ENCODE measurements around the gene RASAL1. TPM values are rescaled to one million over a fixed set of nuclear protein-coding genes. Genes with fewer than 3 reads are reported as not detected.

Gene RASAL1
- total RNA-seq, 1 experiment from 2014 or later = 8.1 TPM

DNA sequence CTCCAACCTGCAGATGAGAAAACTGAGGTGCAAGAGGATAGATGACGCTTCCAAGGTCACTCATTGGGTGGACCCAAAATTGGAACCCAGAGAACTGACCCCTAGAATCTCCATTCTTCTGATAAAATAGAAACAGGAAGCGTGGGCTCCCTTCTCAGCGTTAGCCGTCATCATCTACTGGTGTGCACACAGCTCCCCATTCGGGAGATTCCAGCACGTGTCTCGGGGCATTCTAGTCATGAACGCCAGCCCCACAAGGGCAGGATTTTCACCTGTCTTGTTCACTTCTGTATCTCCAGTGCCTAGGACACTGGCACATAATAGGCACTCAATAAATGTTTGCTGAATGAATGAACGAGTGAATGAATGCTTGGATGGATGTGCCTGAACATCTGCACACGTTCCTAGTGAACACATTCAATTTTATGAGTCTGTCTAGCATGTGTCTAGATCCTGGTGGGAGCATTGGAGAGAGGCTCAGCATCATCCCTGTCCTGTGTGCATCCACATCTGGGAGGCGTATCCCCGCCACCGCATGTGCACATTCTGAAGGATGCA is 30.5 kb downstream of the RASAL1 start:
- Mint-ChIP-seq H3K9me3 (no peaks in the 10 kb centered on the region), H3K36me3 (no peaks in the 10 kb centered on the region), H3K4me1 (peaks cover 2% of the 10 kb centered on the region), H3K27ac (no peak overlapping the region), H3K4me3 (peak overlapping the region; percentile 38), H3K27me3 (ENCODE audit: low read depth) (no peaks in the 10 kb centered on the region; the same call in 1 of the 2 replicates)
- ChIA-PET CTCF (interaction anchor here (1.0 to 2.2 kb wide), 12 partner anchors 10 to 112 kb away, joined by 3 to 27 read pairs (median 6); partner anchors contain the start of genes CFAP73 and RASAL1), POLR2A (no interaction called here)
- DNase-seq (ENCODE audit: low spot score) = no peak
- TF ChIP-seq HMGA2 (CRISPR knock-in tag; IDR thresholded peaks at IDR 0.05) = no peak
- TF ChIP-seq FOXJ3 (CRISPR knock-in tag; IDR thresholded peaks at IDR 0.05; ENCODE audit: borderline replicate concordance) = no peak
- TF ChIP-seq, protein P1, sequence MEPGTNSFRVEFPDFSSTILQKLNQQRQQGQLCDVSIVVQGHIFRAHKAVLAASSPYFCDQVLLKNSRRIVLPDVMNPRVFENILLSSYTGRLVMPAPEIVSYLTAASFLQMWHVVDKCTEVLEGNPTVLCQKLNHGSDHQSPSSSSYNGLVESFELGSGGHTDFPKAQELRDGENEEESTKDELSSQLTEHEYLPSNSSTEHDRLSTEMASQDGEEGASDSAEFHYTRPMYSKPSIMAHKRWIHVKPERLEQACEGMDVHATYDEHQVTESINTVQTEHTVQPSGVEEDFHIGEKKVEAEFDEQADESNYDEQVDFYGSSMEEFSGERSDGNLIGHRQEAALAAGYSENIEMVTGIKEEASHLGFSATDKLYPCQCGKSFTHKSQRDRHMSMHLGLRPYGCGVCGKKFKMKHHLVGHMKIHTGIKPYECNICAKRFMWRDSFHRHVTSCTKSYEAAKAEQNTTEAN (CRISPR knock-in tag; IDR thresholded peaks at IDR 0.05) = no peak
- TF ChIP-seq, protein P2, sequence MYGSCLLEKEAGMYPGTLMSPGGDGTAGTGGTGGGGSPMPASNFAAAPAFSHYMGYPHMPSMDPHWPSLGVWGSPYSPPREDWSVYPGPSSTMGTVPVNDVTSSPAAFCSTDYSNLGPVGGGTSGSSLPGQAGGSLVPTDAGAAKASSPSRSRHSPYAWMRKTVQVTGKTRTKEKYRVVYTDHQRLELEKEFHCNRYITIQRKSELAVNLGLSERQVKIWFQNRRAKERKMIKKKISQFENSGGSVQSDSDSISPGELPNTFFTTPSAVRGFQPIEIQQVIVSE (CRISPR knock-in tag; IDR thresholded peaks at IDR 0.05; ENCODE audit: borderline replicate concordance) = no peak
- ATAC-seq = no peak

DNA sequence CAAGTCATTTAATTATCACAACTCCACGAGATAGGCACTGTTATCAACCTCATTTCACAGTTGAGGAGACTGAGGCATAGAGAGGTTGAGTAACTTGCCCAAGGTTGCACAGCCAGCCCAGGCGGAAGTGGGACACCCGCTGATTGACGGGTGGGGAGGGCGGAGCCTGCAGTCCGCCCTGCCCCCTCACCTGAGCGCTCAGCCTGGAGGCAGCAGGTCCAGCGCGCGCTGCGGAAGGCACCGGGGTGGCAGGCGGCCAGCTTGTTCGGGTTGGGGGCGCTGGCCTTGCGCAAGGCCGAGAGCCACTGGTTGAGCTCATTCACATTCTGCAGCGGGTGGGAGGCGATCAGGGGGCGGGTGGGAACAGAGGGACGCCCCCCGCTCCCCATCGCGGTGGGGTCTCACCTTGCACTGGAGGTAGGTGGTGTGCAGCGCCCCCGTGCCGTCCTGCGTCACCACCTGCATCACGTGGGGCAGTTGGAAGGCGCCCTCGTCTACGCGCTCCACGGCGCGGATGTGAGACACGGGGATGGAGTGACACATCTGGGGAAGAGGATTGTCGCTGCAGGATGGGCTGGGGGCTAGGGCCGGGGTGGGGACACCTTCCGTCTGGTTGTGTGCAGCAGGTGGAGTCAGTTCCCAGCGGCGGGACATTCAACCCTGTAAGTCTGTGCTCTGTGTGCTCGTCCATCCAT is 31.7 kb downstream of the RASAL1 start:
- peak overlapping the region; percentile 71 for H3K4me3 Mint-ChIP-seq
- H3K9me3 Mint-ChIP-seq = no peaks in the 10 kb centered on the region
- H3K27me3 Mint-ChIP-seq (ENCODE audit: low read depth) = no peaks in the 10 kb centered on the region; the same call in 1 of the 2 replicates
- ChIA-PET POLR2A (interaction anchor here (0.6 to 0.8 kb wide), 2 partner anchors 8 to 49 kb away, joined by 3 read pairs; no protein-coding TSS in a partner anchor), CTCF (interaction anchor here (0.6 to 2.2 kb wide), 24 partner anchors 11 to 348 kb away, joined by 3 to 27 read pairs (median 4); partner anchors contain the start of genes CFAP73 and RASAL1)
- peak; percentile 85 for DNase-seq (ENCODE audit: low spot score)
- ATAC-seq = peak; percentile 95
- H3K4me1 Mint-ChIP-seq = peaks cover 2% of the 10 kb centered on the region
- no peak overlapping the region for H3K27ac Mint-ChIP-seq
- H3K36me3 Mint-ChIP-seq = no peaks in the 10 kb centered on the region
- TF ChIP-seq ZNF423 (CRISPR knock-in tag; IDR thresholded peaks at IDR 0.05) = no peak
- peak; percentile 87 for TF ChIP-seq SP1 (CRISPR knock-in tag; conservative IDR thresholded peaks at IDR 0.05)
- TF ChIP-seq, protein P3, sequence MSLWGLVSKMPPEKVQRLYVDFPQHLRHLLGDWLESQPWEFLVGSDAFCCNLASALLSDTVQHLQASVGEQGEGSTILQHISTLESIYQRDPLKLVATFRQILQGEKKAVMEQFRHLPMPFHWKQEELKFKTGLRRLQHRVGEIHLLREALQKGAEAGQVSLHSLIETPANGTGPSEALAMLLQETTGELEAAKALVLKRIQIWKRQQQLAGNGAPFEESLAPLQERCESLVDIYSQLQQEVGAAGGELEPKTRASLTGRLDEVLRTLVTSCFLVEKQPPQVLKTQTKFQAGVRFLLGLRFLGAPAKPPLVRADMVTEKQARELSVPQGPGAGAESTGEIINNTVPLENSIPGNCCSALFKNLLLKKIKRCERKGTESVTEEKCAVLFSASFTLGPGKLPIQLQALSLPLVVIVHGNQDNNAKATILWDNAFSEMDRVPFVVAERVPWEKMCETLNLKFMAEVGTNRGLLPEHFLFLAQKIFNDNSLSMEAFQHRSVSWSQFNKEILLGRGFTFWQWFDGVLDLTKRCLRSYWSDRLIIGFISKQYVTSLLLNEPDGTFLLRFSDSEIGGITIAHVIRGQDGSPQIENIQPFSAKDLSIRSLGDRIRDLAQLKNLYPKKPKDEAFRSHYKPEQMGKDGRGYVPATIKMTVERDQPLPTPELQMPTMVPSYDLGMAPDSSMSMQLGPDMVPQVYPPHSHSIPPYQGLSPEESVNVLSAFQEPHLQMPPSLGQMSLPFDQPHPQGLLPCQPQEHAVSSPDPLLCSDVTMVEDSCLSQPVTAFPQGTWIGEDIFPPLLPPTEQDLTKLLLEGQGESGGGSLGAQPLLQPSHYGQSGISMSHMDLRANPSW (CRISPR knock-in tag; conservative IDR thresholded peaks at IDR 0.05; ENCODE audit: low read depth) = no peak
- no peak for TF ChIP-seq ZNF416 (CRISPR knock-in tag; IDR thresholded peaks at IDR 0.05)
- TF ChIP-seq ZNF263 (CRISPR knock-in tag; IDR thresholded peaks at IDR 0.05; ENCODE audit: low read depth) = no peak
- TF ChIP-seq, protein P4, sequence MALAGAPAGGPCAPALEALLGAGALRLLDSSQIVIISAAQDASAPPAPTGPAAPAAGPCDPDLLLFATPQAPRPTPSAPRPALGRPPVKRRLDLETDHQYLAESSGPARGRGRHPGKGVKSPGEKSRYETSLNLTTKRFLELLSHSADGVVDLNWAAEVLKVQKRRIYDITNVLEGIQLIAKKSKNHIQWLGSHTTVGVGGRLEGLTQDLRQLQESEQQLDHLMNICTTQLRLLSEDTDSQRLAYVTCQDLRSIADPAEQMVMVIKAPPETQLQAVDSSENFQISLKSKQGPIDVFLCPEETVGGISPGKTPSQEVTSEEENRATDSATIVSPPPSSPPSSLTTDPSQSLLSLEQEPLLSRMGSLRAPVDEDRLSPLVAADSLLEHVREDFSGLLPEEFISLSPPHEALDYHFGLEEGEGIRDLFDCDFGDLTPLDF (CRISPR knock-in tag; IDR thresholded peaks at IDR 0.05) = no peak
- TF ChIP-seq ZNF671 (CRISPR knock-in tag; IDR thresholded peaks at IDR 0.05) = no peak
- no peak for TF ChIP-seq TCF7 (CRISPR knock-in tag; IDR thresholded peaks at IDR 0.05; ENCODE audit: low read depth)
- TF ChIP-seq GABPB1 (CRISPR knock-in tag; IDR thresholded peaks at IDR 0.05) = no peak
- TF ChIP-seq JAZF1 (CRISPR knock-in tag; IDR thresholded peaks at IDR 0.05) = no peak
- TF ChIP-seq, protein P5, sequence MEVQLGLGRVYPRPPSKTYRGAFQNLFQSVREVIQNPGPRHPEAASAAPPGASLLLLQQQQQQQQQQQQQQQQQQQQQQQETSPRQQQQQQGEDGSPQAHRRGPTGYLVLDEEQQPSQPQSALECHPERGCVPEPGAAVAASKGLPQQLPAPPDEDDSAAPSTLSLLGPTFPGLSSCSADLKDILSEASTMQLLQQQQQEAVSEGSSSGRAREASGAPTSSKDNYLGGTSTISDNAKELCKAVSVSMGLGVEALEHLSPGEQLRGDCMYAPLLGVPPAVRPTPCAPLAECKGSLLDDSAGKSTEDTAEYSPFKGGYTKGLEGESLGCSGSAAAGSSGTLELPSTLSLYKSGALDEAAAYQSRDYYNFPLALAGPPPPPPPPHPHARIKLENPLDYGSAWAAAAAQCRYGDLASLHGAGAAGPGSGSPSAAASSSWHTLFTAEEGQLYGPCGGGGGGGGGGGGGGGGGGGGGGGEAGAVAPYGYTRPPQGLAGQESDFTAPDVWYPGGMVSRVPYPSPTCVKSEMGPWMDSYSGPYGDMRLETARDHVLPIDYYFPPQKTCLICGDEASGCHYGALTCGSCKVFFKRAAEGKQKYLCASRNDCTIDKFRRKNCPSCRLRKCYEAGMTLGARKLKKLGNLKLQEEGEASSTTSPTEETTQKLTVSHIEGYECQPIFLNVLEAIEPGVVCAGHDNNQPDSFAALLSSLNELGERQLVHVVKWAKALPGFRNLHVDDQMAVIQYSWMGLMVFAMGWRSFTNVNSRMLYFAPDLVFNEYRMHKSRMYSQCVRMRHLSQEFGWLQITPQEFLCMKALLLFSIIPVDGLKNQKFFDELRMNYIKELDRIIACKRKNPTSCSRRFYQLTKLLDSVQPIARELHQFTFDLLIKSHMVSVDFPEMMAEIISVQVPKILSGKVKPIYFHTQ (CRISPR knock-in tag; IDR thresholded peaks at IDR 0.05) = no peak
- TF ChIP-seq ELF4 (CRISPR knock-in tag; IDR thresholded peaks at IDR 0.05; ENCODE audit: low read depth) = no peak
- TF ChIP-seq CREB1 (CRISPR knock-in tag; IDR thresholded peaks at IDR 0.05) = no peak
- TF ChIP-seq, protein P6, sequence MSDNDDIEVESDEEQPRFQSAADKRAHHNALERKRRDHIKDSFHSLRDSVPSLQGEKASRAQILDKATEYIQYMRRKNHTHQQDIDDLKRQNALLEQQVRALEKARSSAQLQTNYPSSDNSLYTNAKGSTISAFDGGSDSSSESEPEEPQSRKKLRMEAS (CRISPR knock-in tag; IDR thresholded peaks at IDR 0.05) = peak; percentile 87
- peak; percentile 75; the same call in 1 of the 2 replicates for TF ChIP-seq CREM (CRISPR knock-in tag; IDR thresholded peaks at IDR 0.05)
- TF ChIP-seq FOXJ3 (CRISPR knock-in tag; IDR thresholded peaks at IDR 0.05; ENCODE audit: borderline replicate concordance) = no peak
- TF ChIP-seq, protein P7, sequence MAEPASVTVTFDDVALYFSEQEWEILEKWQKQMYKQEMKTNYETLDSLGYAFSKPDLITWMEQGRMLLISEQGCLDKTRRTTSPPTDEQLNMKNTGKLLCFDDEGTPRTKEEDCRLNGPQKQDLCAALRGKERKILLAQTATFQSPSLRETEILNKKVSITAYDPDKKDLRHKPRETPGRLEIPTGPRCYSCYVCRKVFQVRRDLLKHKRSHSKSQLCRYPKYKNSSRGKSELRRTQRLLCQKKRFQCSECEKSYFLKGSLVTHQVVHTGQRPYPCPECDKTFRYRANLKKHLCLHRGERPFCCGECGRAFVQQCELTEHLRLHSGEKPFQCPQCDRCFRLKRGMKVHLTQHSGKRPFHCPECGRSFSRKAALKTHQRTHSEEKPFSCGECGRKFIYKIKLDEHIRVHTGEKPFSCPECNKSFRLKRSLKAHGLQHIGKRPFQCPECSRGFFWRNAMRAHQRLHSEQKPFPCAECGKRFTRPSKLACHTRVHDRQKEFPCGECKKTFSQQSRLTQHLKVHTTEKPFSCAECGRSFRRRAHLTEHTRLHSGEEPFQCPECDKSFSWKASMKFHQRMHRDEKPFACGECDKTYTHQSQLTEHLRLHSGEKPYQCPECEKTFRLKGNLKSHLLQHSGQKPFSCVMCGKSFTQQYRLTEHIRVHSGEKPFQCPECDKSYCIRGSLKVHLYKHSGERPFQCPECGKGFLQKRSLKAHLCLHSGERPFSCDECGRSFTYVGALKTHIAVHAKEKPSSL (CRISPR knock-in tag; conservative IDR thresholded peaks at IDR 0.05) = no peak
